ENCODE data around the gene MRPL21. TPM values are rescaled to one million over a fixed set of nuclear protein-coding genes. Genes with fewer than 3 reads are reported as not detected.

MRPL21 gene
- polyA plus RNA-seq, 2 of the 4 experiments (the other 2 are of a cell fraction), result 116 to 131 TPM

DNA sequence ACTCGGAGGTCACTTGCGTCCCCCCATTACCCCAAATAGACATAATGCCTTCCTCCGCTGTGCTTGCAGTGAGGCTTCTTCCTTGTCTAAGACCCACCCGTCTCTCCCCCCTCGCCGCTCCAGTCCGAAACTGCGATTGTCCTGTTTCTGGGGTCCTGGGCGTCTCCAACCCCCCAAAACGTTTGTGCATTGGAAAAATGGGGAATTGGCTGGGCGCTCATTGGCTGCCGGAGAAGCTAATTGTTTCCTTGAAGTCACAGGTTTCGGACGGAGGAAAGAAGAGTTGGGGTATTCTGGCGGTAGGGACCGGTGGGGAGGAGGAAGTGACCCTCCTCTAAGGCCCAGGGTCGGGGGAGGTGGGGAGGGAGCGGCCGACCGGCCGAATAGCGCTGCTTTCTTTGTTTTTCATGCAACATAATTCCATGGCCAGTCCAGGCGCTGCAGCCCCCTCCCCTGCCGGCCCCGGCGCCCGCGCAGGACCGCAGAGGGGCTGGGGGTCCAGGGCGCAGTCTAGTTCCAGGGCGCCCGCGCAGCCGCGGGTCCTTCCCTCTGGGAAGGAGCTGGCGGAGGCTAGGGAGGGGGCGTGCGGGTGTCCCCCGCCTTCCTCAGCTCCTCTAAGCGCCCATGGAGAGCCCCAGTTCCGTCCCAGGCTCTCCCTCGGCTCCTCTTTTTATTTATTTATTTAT, 49.2 kb downstream of the MRPL21 start:
- CTCF ChIA-PET, result interaction anchor here (0.6 kb wide), 1 partner anchor 618 kb away, joined by 4 read pairs; no protein-coding TSS in a partner anchor
- WGBS (ENCODE audit: missing lambda C conversion rate), result 56% methylated on average over 41 of the region's 42 CpGs
- ATAC-seq (no peak), DNase-seq (ENCODE audit: low read depth in 1 of 2, low spot score in 1 of 2) (no peak), FAIRE-seq (no peak)
- peaks cover 22% of the 10 kb centered on the region for H3K4me1 ChIP-seq
- peak overlapping the region; percentile 30; the same call in 2 of the 3 replicates for H3K4me3 ChIP-seq
- TF ChIP-seq, protein P1, sequence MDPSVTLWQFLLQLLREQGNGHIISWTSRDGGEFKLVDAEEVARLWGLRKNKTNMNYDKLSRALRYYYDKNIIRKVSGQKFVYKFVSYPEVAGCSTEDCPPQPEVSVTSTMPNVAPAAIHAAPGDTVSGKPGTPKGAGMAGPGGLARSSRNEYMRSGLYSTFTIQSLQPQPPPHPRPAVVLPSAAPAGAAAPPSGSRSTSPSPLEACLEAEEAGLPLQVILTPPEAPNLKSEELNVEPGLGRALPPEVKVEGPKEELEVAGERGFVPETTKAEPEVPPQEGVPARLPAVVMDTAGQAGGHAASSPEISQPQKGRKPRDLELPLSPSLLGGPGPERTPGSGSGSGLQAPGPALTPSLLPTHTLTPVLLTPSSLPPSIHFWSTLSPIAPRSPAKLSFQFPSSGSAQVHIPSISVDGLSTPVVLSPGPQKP (IDR thresholded peaks at IDR 0.05; ENCODE audit: low read depth, low read length), result no peak
- TF ChIP-seq POLR2AphosphoS2 (conservative IDR thresholded peaks at IDR 0.05; ENCODE audit: low read length) (no peak), CHD4 (IDR thresholded peaks at IDR 0.05; ENCODE audit: borderline replicate concordance) (no peak), EP300 (IDR thresholded peaks at IDR 0.05) (no peak), SMC3 (IDR thresholded peaks at IDR 0.05) (no peak), ZNF302 (CRISPR knock-in tag; IDR thresholded peaks at IDR 0.05) (no peak)
- TF ChIP-seq, protein P2, sequence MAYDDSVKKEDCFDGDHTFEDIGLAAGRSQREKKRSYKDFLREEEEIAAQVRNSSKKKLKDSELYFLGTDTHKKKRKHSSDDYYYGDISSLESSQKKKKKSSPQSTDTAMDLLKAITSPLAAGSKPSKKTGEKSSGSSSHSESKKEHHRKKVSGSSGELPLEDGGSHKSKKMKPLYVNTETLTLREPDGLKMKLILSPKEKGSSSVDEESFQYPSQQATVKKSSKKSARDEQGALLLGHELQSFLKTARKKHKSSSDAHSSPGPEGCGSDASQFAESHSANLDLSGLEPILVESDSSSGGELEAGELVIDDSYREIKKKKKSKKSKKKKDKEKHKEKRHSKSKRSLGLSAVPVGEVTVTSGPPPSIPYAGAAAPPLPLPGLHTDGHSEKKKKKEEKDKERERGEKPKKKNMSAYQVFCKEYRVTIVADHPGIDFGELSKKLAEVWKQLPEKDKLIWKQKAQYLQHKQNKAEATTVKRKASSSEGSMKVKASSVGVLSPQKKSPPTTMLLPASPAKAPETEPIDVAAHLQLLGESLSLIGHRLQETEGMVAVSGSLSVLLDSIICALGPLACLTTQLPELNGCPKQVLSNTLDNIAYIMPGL (CRISPR knock-in tag; IDR thresholded peaks at IDR 0.05; ENCODE audit: borderline replicate concordance), result no peak
- H3K4me2 ChIP-seq, result peak overlapping the region; percentile 65
- H3K27ac ChIP-seq, result peak overlapping the region; percentile 23 to 66; a peak in 5 of 6 replicates
- POLR2A ChIA-PET, result interaction anchor here (0.5 kb wide), 1 partner anchor 163 kb away, joined by 3 read pairs; no protein-coding TSS in a partner anchor
- no peaks in the 10 kb centered on the region for H3K9me3 ChIP-seq

DNA sequence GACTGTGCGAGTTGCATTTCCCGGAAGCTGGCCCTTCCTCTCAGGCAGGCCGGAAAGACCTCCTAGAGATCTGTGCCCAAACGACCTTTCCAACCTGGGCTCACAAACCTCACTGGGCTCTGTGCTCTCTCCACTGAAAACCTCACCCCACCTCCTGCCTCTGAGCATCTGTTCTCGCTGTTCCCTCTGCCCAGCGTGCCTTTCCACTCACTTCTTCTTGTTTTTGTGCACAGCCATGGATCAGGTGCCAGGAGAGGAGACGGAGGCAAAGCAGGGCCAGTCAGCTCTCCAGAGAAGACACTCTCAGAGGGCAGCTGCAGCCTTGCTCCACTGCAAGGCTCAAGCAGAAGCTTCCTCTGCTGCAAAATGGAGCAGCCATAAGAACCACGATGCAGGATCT, 51.0 kb downstream of the MRPL21 start:
- ATAC-seq (no peak), FAIRE-seq (no peak), DNase-seq (ENCODE audit: low read depth in 1 of 2, low spot score in 1 of 2) (no peak)
- Histone ChIP-seq H3K9me3 (no peaks in the 10 kb centered on the region), H3K4me2 (no peak overlapping the region), H3K4me1 (peaks cover 15% of the 10 kb centered on the region), H3K27ac (no peak overlapping the region), H3K4me3 (no peak overlapping the region)
- WGBS (ENCODE audit: missing lambda C conversion rate), result 76% methylated on average over 8 of the region's 8 CpGs
- POLR2A ChIA-PET, result no interaction called here
- CTCF ChIA-PET, result interaction anchor here (1.3 kb wide), 1 partner anchor 209 kb away, joined by 5 read pairs; no protein-coding TSS in a partner anchor
- no peak for TF ChIP-seq MAFK (IDR thresholded peaks at IDR 0.05; ENCODE audit: partially characterized antibody)
- TF ChIP-seq, protein P3, sequence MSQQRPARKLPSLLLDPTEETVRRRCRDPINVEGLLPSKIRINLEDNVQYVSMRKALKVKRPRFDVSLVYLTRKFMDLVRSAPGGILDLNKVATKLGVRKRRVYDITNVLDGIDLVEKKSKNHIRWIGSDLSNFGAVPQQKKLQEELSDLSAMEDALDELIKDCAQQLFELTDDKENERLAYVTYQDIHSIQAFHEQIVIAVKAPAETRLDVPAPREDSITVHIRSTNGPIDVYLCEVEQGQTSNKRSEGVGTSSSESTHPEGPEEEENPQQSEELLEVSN (IDR thresholded peaks at IDR 0.05; ENCODE audit: borderline replicate concordance, low read depth), result no peak
- TF ChIP-seq ZC3H11A (IDR thresholded peaks at IDR 0.05), result no peak
- no peak for TF ChIP-seq GATA3 (IDR thresholded peaks at IDR 0.05; ENCODE audit: borderline replicate concordance)
- TF ChIP-seq CHD4 (IDR thresholded peaks at IDR 0.05; ENCODE audit: borderline replicate concordance), result no peak
- TF ChIP-seq SREBF2 (IDR thresholded peaks at IDR 0.05), result no peak
- TF ChIP-seq NPAS2 (CRISPR knock-in tag; IDR thresholded peaks at IDR 0.05; ENCODE audit: borderline replicate concordance), result no peak

DNA sequence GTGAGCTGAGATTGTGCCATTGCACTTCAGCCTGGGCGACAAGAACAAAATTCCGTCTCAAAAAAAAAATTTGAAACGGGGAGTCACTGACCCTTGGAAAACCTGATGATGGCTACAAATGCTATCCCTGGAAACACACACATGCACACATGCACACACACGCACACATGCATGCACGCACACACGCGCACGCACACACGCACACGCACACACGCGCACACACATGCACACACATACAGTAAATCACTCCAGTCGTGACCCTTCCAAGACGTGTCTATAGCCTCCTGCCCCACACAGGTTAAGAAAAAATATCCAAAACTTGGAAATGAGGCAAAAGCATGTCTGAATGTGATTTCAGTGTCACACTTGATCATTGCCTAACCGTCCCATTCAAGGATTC, 55.2 kb downstream of the MRPL21 start:
- DNase-seq (ENCODE audit: low read depth in 1 of 2, low spot score in 1 of 2), result no peak
- Histone ChIP-seq H3K4me2 (no peak overlapping the region), H3K27ac (no peak overlapping the region), H3K4me3 (no peak overlapping the region), H3K4me1 (no peaks in the 10 kb centered on the region), H3K9me3 (no peaks in the 10 kb centered on the region)
- no peak for ATAC-seq
- no peak for FAIRE-seq
- ChIA-PET POLR2A (no interaction called here), CTCF (no interaction called here)
- WGBS (ENCODE audit: missing lambda C conversion rate), result 85% methylated on average over 15 of the region's 15 CpGs
- TF ChIP-seq FOXS1 (CRISPR knock-in tag; IDR thresholded peaks at IDR 0.05) (no peak), SMC3 (IDR thresholded peaks at IDR 0.05) (no peak), CBX8 (IDR thresholded peaks at IDR 0.05) (no peak), RFX5 (IDR thresholded peaks at IDR 0.05) (no peak), BHLHE40 (IDR thresholded peaks at IDR 0.05; ENCODE audit: low read depth, low read length) (no peak), POLR2A (IDR thresholded peaks at IDR 0.05; ENCODE audit: low read length) (no peak), HOXB13 (CRISPR knock-in tag; IDR thresholded peaks at IDR 0.05; ENCODE audit: low read depth) (no peak), TFCP2L1 (CRISPR knock-in tag; IDR thresholded peaks at IDR 0.05) (no peak), NPAS2 (CRISPR knock-in tag; IDR thresholded peaks at IDR 0.05; ENCODE audit: borderline replicate concordance) (no peak), RCOR1 (IDR thresholded peaks at IDR 0.05; ENCODE audit: low read depth, low read length) (no peak), EHF (CRISPR knock-in tag; IDR thresholded peaks at IDR 0.05) (no peak)
- TF ChIP-seq, protein P4, sequence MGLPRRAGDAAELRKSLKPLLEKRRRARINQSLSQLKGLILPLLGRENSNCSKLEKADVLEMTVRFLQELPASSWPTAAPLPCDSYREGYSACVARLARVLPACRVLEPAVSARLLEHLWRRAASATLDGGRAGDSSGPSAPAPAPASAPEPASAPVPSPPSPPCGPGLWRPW (IDR thresholded peaks at IDR 0.05), result no peak
- TF ChIP-seq, protein P5, sequence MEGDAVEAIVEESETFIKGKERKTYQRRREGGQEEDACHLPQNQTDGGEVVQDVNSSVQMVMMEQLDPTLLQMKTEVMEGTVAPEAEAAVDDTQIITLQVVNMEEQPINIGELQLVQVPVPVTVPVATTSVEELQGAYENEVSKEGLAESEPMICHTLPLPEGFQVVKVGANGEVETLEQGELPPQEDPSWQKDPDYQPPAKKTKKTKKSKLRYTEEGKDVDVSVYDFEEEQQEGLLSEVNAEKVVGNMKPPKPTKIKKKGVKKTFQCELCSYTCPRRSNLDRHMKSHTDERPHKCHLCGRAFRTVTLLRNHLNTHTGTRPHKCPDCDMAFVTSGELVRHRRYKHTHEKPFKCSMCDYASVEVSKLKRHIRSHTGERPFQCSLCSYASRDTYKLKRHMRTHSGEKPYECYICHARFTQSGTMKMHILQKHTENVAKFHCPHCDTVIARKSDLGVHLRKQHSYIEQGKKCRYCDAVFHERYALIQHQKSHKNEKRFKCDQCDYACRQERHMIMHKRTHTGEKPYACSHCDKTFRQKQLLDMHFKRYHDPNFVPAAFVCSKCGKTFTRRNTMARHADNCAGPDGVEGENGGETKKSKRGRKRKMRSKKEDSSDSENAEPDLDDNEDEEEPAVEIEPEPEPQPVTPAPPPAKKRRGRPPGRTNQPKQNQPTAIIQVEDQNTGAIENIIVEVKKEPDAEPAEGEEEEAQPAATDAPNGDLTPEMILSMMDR (IDR thresholded peaks at IDR 0.05), result no peak
- TF ChIP-seq, protein P2 (CRISPR knock-in tag; IDR thresholded peaks at IDR 0.05; ENCODE audit: borderline replicate concordance), result no peak
- TF ChIP-seq, protein P1 (IDR thresholded peaks at IDR 0.05; ENCODE audit: low read depth, low read length), result no peak

Data from A549 (cell line).